Small intestine (tissue), 7 donors: ENCODE data around the gene ADGRL1. TPM values are rescaled to one million over a fixed set of nuclear protein-coding genes. Genes with fewer than 3 reads are reported as not detected.

Experiments
- DNase-seq, 2 donors: peaks; one replicate each; pipeline versions ENCODE4 v3.0.0 to v3.0.0-alpha.2; 2013
- FAIRE-seq: peaks from 2 replicates; lab custom pipeline; 2012; peaks lifted over from hg19 to GRCh38; lab: Jason Lieb, UNC
- H3K27ac ChIP-seq, 3 donors: one replicate each; pipeline ENCODE4 v1.5.1; 2013; ENCODE audit warnings: low read length in 2 of 3, mild to moderate bottlenecking in 2 of 3, control low read depth in 1 of 3, inconsistent platforms in 1 of 3, low read depth in 1 of 3, moderate library complexity in 1 of 3
- H3K27me3 ChIP-seq, 3 donors: one replicate each; pipeline ENCODE4 v1.6.1; 2013; ENCODE audit warnings: low read length in 3 of 3, inconsistent platforms in 1 of 3; ENCODE audit not compliant: control insufficient read depth in 3 of 3, insufficient read depth in 3 of 3
- H3K36me3 ChIP-seq, 3 donors: one replicate each; pipeline ENCODE4 v1.6.1; 2013; ENCODE audit warnings: low read length in 3 of 3, inconsistent platforms in 1 of 3, low read depth in 1 of 3, mild to moderate bottlenecking in 1 of 3, moderate library complexity in 1 of 3; ENCODE audit not compliant: control insufficient read depth in 3 of 3, insufficient read depth in 2 of 3
- H3K4me1 ChIP-seq, 3 donors: one replicate each; pipeline ENCODE4 v1.6.1; 2013; ENCODE audit warnings: low read length in 2 of 3, inconsistent platforms in 1 of 3, low read depth in 1 of 3, mild to moderate bottlenecking in 1 of 3, moderate library complexity in 1 of 3; ENCODE audit not compliant: control insufficient read depth in 3 of 3, insufficient read depth in 2 of 3
- H3K4me3 ChIP-seq, 3 donors: one replicate each; pipeline ENCODE4 v1.5.1; 2013; ENCODE audit warnings: low read length in 3 of 3, control low read depth in 1 of 3, inconsistent platforms in 1 of 3, low read depth in 1 of 3, mild to moderate bottlenecking in 1 of 3, moderate library complexity in 1 of 3
- H3K9me3 ChIP-seq, 2 donors: one replicate each; pipeline ENCODE4 v1.6.1; 2013; ENCODE audit warnings: low read depth in 1 of 2, low read length in 1 of 2; ENCODE audit not compliant: control insufficient read depth in 2 of 2, insufficient read depth in 1 of 2
- WGBS, 3 donors: extraction: QIAGEN DNeasy Blood & Tissue Kit; methylation state at CpG; one replicate each; pipeline ENCODE4 v1.1.7; 2013; 5-methylcytosine and 5-hydroxymethylcytosine counted together
- polyA plus RNA-seq, 4 donors: library from polyadenylated mRNA; stranded (reverse) in 3 of 4; unstranded in 1 of 4; fragments of 200-250 nt in 3 of 4; fragments of 120-200 nt in 1 of 4; gene quantifications; one replicate each; pipeline versions ENCODE4 v1.2.1 to v1.2.3, GENCODE V29; 2013
- donor health status: healthy with polysubstance abuse.
- donor health status: control.
- donor health status: control.
- donor health status: Bipolar disorder and iron deficiency.
- donor health status: healthy.

Gene ADGRL1
- polyA plus RNA-seq, 4 donors, result 11.1 to 22.7 (median 15.7) TPM

DNA sequence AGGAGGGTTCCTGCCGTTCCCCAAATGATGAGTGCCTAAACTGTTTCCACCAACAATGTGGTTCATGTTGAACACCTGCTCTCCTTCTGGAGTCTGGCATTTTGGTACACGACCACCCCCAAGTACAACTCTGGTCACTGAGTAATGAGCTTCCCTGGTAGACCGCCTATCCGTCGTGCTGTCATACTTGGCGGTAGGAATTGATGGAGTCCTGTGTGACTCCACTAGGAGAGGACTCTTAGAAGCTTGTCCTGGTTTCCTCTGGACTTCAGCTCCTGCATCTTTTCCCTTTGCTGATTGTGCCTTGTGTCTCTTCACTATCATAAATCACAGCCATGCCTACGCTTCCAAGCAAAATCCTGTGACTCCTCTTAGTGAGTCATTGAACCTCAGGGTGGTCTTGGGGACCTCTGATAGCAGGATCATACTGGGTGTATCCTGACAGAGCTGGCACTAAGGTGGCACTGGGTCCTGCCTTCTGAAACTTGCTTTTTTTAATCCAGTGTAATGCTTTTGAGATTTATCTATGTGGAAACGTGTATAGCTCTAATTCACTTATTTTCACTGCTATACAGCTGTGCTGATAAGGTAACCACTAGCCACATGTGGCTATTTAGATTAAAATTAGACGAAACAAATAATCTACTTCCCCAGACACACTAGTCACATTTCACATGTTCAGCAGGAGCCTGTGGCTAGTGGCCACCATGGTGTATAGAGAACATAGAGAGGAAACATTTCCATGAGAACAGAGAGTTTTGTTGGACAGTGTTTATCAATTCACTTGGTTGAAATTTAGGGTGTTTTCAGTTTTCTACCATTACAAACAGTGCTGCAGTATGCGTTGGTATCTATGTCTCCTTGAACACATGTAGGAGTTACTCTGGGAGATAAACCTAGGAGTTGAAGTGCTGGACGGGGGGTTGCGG is 63.4 kb downstream of the ADGRL1 start:
- Histone ChIP-seq H3K27me3 (no peaks in the 10 kb centered on the region), H3K27ac (no peak overlapping the region), H3K36me3 (peaks cover 0 to 7% (median 0%) of the 10 kb centered on the region in 3 donors), H3K4me1 (no peaks in the 10 kb centered on the region), H3K4me3 (no peak overlapping the region), H3K9me3 (no peaks in the 10 kb centered on the region)
- FAIRE-seq (no peak), DNase-seq (no peak)
- 89 to 92% (median 91%) methylated on average over 12 of the region's 12 CpGs for WGBS, 3 donors

DNA sequence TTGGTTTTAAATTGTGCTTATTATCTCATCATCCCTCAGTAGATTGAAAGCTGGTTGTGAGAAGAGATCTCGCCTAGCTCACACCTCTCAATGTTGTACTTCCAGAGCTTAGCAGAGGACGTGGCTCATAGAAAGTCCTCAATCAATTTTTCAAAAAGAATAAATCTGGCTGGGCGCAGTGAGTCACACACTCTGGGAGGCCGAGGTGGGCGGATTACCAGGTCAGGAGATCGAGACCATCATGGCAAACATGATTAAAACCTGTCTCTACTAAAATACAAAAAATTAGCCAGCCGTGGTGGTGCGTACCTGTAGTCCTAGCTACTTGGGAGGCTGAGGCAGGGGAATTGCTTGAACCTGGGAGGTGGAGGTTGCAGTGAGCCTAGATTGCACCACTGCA is 64.9 kb downstream of the ADGRL1 start:
- Histone ChIP-seq H3K4me1 (peaks cover 0 to under 1% (median 0%) of the 10 kb centered on the region in 3 donors), H3K9me3 (no peaks in the 10 kb centered on the region), H3K36me3 (peaks cover 0 to 7% (median 0%) of the 10 kb centered on the region in 3 donors), H3K4me3 (no peak overlapping the region), H3K27me3 (no peaks in the 10 kb centered on the region), H3K27ac (no peak overlapping the region)
- FAIRE-seq, result no peak
- DNase-seq, result no peak
- 92 to 94% (median 93%) methylated on average over 8 of the region's 8 CpGs for WGBS, 3 donors

DNA sequence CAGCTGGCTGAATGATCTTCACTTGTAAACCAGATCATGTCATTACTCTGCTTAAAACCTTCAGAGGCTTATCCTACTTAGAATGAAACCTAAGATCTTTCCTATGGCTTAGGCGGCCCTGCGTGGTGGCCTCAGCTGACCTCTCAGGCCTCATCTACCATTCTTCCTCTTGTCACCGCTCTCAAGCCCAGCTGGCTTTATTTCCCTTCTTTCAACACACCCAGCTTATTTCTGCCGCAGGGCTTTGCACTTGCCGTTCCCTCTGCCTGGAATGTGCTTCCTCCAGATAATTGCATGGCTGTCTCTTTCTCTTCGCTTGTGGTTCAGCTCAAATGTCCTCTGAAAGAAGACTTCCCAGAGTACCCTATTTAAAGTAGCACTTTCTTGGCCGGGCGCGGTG is 66.0 kb downstream of the ADGRL1 start:
- H3K27me3 ChIP-seq, result no peaks in the 10 kb centered on the region
- DNase-seq (no peak), FAIRE-seq (no peak)
- peak overlapping the region in 1 of 3 donors; percentile 66 for H3K27ac ChIP-seq
- H3K36me3 ChIP-seq, result peaks cover 0 to 7% (median 0%) of the 10 kb centered on the region in 3 donors
- 73 to 90% (median 86%) methylated on average over 9 of the region's 9 CpGs for WGBS, 3 donors
- H3K4me3 ChIP-seq, result no peak overlapping the region
- H3K4me1 ChIP-seq, result peaks cover 0 to 9% (median 0%) of the 10 kb centered on the region in 3 donors
- H3K9me3 ChIP-seq, result no peaks in the 10 kb centered on the region

DNA sequence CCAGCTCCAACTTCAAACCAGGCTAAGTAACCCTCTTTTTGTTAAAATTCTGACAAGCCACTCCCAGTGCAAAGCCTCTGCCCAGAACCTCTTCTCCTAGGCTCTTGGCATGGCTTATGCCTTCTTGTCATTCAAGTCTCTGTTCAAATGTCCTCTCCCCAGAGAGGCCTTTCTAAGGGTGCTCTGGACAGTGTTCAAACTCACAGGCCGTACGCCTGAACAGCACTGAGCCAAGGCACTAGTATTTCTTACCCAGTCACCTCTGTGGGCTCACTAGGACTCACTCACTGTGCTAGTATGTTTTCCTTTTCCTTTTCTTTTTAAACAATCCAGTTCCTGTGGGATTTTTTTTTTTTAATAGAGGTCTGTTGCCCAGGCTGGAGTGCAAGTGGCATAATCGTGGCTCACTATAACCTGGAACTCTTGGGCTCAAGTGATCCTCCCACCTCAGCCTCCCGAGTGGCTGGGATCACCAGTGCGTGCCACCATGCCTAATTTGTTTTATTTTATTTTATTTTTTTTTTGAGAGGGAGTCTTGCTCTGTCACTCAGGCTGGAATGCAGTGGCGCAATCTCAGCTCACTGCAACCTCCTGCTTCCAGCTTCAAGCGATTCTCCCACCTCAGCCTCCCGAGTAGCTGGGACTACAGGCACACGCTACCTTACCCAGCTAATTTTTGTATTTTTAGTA is 67.2 kb downstream of the ADGRL1 start:
- Histone ChIP-seq H3K36me3 (peaks cover 0 to 7% (median 0%) of the 10 kb centered on the region in 3 donors), H3K27ac (peak overlapping the region in 1 of 3 donors; percentile 2), H3K4me3 (no peak overlapping the region), H3K4me1 (peaks cover 0 to 9% (median 0%) of the 10 kb centered on the region in 3 donors), H3K9me3 (no peaks in the 10 kb centered on the region), H3K27me3 (no peaks in the 10 kb centered on the region)
- FAIRE-seq (no peak), DNase-seq (no peak)
- WGBS, 3 donors, result 80 to 87% (median 83%) methylated on average over 9 of the region's 9 CpGs

DNA sequence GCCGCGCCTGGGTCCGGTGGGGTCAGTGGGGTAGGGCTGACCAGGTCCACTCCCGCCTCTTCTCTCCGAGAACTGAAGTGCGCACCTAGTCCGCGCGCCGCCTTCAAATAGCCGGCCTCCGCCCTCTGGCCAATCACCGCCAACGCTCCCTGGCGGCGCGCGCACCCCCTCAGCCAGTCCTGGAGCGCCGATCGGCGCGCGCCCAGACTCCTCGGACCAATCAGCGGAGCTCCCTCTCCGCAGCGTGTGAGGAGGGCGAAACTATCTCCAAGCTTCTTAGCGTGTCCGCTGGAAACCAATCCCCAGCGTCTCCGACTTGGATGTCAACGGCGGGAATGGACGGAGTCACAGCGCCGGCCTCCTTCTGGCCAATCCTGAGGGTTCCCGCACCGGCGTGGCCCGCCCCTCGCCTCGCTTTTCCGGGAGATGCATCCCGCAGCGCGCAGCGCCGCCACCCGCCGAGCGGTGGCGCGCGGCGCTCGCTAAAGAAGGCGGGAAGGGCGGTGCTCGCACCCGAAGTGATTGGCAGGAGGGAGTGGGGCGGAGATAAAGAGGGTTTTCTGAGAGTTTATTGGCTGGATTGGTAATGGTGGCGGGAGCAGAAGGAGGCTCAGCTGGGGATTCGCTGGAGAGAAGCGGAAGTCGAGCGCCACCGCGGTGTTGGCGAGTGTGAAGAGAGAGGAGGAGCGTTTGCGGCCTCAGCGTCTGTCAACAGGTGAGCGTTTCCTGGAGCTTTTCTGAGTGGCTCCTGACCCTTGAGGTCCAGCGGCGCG is 69.3 kb downstream of the ADGRL1 start, which contains the start of gene ASF1B:
Gene ASF1B (minus strand): TSS at position 81 of the 773 bp plus-strand sequence. CDS start 133 bp downstream, outside the sequence.
- Histone ChIP-seq H3K9me3 (no peaks in the 10 kb centered on the region), H3K4me1 (peaks cover 0 to 9% (median 0%) of the 10 kb centered on the region in 3 donors), H3K36me3 (peaks cover 0 to 7% (median 0%) of the 10 kb centered on the region in 3 donors), H3K27ac (peak within 1 kb of the TSS; percentile 93 to 99 (median 97)), H3K27me3 (no peaks in the 10 kb centered on the region), H3K4me3 (peak within 1 kb of the TSS; percentile 43 to 87 (median 68))
- FAIRE-seq, result no peak
- peak; percentile 99 to 100 for DNase-seq
- 0% methylated on average over 65 to 78 of the region's 78 CpGs for WGBS, 3 donors

DNA sequence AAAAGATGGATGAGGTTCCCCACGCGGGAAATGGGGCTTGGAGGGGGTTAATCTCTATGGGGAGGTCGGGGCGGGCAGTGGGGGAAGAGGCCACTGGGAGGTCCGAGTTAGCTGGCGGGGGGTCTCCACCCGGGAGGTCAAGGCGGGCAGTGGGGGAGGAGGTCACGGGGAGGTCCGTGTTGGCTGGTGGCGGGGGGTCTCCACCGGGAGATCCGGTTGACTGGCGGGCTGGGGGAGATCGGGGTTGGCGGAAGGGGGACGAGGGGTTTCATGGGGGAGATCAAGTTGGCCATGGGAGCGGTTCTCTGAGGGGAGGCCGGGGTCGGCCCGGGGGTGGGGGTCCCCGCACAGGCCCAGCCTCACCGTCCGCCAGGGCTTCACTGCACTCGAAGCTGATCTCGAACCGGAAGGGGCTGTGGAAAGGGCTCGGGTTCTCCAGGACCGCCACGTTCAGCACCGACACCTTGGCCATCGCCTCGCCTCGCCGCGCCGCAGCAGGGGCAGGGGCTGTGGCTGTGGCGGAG is 69.9 kb downstream of the ADGRL1 start:
- Histone ChIP-seq H3K27me3 (no peaks in the 10 kb centered on the region), H3K4me1 (peaks cover 0 to 9% (median 0%) of the 10 kb centered on the region in 3 donors), H3K27ac (peak overlapping the region; percentile 15 to 70 (median 35)), H3K4me3 (peak overlapping the region; percentile 43 to 57 (median 56)), H3K36me3 (peaks cover 0 to 7% (median 0%) of the 10 kb centered on the region in 3 donors), H3K9me3 (no peaks in the 10 kb centered on the region)
- 0 to 1% (median 0%) methylated on average over 15 to 38 of the region's 38 CpGs for WGBS, 3 donors
- DNase-seq (no peak), FAIRE-seq (no peak)

DNA sequence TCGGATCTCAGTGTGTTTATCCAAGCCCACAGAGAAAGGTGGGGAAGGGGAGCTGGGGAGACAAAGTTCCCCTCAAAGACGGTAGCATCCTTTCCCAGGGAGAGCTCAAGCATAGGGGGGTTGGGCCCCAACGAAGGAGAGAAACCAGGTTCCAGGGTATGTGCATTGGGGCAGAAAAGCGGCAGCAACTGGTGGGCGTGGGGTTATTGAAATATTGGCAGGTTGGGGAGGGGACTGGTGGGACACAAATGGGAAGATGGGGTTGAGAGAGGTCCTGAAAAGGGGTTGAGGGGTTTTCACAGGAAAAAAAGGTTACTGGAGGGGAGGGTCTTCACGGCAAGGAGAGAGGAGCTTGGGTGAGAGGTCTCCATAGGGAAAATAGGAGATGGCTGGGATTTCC is 70.6 kb downstream of the ADGRL1 start:
- Histone ChIP-seq H3K4me1 (peaks cover 0 to 9% (median 0%) of the 10 kb centered on the region in 3 donors), H3K27me3 (no peaks in the 10 kb centered on the region), H3K27ac (no peak overlapping the region), H3K36me3 (peaks cover 0 to 4% (median 0%) of the 10 kb centered on the region in 3 donors), H3K4me3 (peak overlapping the region in 1 of 3 donors; percentile 57), H3K9me3 (no peaks in the 10 kb centered on the region)
- DNase-seq (no peak), FAIRE-seq (no peak)
- WGBS, 3 donors, result 14 to 31% (median 14%) methylated on average over 6 of the region's 6 CpGs
